Left lung (tissue), 10 donors: ENCODE data around the gene ARHGAP30. TPM values are rescaled to one million over a fixed set of nuclear protein-coding genes. Genes with fewer than 3 reads are reported as not detected.
"Not testable (repeated sequence)": the region's sequence is repeated elsewhere in the genome, so short reads cannot be mapped to it uniquely, and the experiment has no call there.

Source experiments
- ATAC-seq: fragments of 200-7000 bp; cut with Tn5 transposase; one replicate; pipeline ENCODE4 v1.9.1; 2020; ENCODE audit warnings: moderate library complexity
- DNase-seq, 4 donors: peaks; one replicate each; pipeline ENCODE4 v3.0.0-alpha.2; 2013 to 2020
- H3K27ac ChIP-seq, 2 donors: fragments of 200-600 bp; sonication (generic) in 1 of 2; one replicate each; pipeline versions ENCODE4 v1.5.0 to v1.8.0; 2020 to 2021
- H3K27me3 ChIP-seq, 2 donors: fragments of 200-600 bp; sonication (generic) in 1 of 2; one replicate each; pipeline versions ENCODE4 v1.5.0 to v1.8.0; 2020 to 2021
- H3K36me3 ChIP-seq, 2 donors: fragments of 200-600 bp; sonication (generic) in 1 of 2; one replicate each; pipeline versions ENCODE4 v1.5.0 to v1.8.0; 2020 to 2021
- H3K4me1 ChIP-seq, 2 donors: fragments of 200-600 bp; one replicate each; pipeline ENCODE4 v1.8.0; 2021
- H3K4me3 ChIP-seq, 2 donors: fragments of 200-600 bp; sonication (generic) in 1 of 2; one replicate each; pipeline versions ENCODE4 v1.5.0 to v1.8.0; 2020 to 2021; ENCODE audit warnings: mild to moderate bottlenecking in 1 of 2
- H3K9me3 ChIP-seq, 2 donors: fragments of 200-600 bp; sonication (generic) in 1 of 2; one replicate each; pipeline versions ENCODE4 v1.5.0 to v1.8.0; 2020 to 2021
- intact Hi-C, 2 donors: fragments of 100-400 bp; cut with DNase I; formaldehyde crosslinking; loops; one replicate each; pipeline versions ENCODE4 v1.11.2 to v1.14.2; 2022
- polyA plus RNA-seq, 6 donors: library from polyadenylated mRNA; unstranded; fragments of 120-200 nt; gene quantifications; one replicate each; pipeline ENCODE4 v1.2.1, GENCODE V29; 2013; ENCODE audit not compliant: insufficient read length in 6 of 6
- total RNA-seq, 2 donors: library from RNA; stranded (reverse); fragmentation: NEBNext Ultra II Directional; extraction: Animal tissue kit (Norgen Biotek cat#: 25700); gene quantifications; one replicate each; pipeline ENCODE4 v1.2.1, GENCODE V29; 2021
- TF ChIP-seq, protein P1 (sequence below), 2 donors: fragments of 200-600 bp; sonication (generic) in 1 of 2; IDR thresholded peaks; one replicate each; pipeline versions ENCODE4 v1.5.0 to v1.8.0; 2021; ENCODE audit warnings: antibody characterized with exemption in 2 of 2
- donor health status: DM: no; HTN: yes; CAD: no.
- donor health status: DM: no; HTN: no; CAD: no.

The ARHGAP30 gene
- total and polyA plus RNA-seq, 8 donors, result 3.0 to 57.7 (median 4.2) TPM

DNA sequence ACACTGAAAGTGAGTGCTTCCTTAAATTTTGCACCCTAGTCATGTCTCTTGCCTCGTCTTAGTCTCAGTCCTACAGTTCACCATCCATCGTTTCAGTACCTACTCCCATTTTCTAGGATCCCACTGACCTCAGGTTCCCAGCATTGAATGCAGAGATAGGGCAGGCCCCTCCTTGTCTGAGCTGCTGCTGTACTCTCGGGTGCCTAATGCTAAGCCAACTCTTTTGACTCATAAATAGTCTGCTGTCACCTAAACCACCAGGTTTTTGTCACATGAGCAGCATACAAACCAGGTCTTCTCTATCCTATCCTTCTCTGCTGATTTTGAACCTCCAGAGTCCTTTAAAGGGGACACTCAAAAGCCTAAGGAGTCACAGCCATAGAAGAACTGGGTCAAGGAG is 3.0 kb downstream of the ARHGAP30 start:
- intact Hi-C loops, result no loop called here
- Histone ChIP-seq H3K27me3 (no peaks in the 10 kb centered on the region), H3K36me3 (peaks cover 0 to 6% of the 10 kb centered on the region in 2 donors), H3K4me1 (peaks cover 0 to 58% of the 10 kb centered on the region in 2 donors), H3K4me3 (peak overlapping the region in 1 of 2 donors; percentile 64), H3K27ac (no peak overlapping the region), H3K9me3 (no peaks in the 10 kb centered on the region)
- TF ChIP-seq, protein P1, sequence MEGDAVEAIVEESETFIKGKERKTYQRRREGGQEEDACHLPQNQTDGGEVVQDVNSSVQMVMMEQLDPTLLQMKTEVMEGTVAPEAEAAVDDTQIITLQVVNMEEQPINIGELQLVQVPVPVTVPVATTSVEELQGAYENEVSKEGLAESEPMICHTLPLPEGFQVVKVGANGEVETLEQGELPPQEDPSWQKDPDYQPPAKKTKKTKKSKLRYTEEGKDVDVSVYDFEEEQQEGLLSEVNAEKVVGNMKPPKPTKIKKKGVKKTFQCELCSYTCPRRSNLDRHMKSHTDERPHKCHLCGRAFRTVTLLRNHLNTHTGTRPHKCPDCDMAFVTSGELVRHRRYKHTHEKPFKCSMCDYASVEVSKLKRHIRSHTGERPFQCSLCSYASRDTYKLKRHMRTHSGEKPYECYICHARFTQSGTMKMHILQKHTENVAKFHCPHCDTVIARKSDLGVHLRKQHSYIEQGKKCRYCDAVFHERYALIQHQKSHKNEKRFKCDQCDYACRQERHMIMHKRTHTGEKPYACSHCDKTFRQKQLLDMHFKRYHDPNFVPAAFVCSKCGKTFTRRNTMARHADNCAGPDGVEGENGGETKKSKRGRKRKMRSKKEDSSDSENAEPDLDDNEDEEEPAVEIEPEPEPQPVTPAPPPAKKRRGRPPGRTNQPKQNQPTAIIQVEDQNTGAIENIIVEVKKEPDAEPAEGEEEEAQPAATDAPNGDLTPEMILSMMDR (IDR thresholded peaks at IDR 0.05), result no peak
- no peak for DNase-seq
- no peak for ATAC-seq

DNA sequence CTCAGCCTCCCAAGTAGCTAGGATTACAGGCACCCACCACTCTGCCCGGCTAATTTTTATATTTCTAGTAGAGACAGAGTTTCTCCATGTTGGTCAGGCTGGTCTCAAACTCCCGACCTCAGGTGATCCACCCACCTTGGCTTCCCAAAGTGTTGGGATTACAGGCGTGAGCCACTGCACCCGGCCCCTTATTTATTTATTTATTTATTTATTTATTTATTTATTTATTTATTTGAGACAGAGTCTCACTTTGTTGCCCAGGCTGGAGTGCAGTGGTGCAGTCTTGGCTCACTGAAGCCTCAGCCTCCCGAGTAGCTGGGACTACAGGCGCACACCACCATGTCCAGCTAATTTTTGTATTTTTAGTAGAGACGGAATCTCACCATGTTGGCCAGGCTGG is 4.0 kb downstream of the ARHGAP30 start:
- H3K4me1 ChIP-seq, result peaks cover 0 to 52% of the 10 kb centered on the region in 2 donors
- intact Hi-C loops, H3K4me3 ChIP-seq, H3K27ac ChIP-seq, H3K27me3 ChIP-seq, DNase-seq, ATAC-seq, H3K9me3 ChIP-seq: not testable (repeated sequence)
- peaks cover 0 to 12% of the 10 kb centered on the region in 2 donors for H3K36me3 ChIP-seq

DNA sequence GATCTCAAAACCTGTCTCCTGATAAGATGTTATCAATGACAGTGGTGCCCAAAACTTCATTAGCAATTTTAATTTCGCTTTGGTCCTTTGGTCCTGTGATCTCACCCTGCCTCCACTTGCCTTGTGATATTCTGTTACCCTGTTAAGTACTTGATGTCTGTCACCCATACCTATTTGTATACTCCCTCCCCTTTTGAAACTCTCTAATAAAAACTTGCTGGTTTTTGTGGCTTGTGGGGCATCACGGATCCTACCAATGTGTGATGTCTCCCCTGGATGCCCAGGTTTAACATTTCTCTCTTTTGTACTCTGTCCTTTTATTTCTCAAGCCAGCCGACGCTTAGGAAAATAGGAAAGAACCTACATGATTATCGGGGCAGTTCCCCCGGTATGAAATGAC is 5.8 kb downstream of the ARHGAP30 start:
- DNase-seq, H3K27me3 ChIP-seq, ATAC-seq, H3K9me3 ChIP-seq, H3K4me3 ChIP-seq, H3K27ac ChIP-seq, intact Hi-C loops: not testable (repeated sequence)
- Histone ChIP-seq H3K36me3 (peaks cover 0 to 25% of the 10 kb centered on the region in 2 donors), H3K4me1 (peaks cover 0 to 41% of the 10 kb centered on the region in 2 donors)

DNA sequence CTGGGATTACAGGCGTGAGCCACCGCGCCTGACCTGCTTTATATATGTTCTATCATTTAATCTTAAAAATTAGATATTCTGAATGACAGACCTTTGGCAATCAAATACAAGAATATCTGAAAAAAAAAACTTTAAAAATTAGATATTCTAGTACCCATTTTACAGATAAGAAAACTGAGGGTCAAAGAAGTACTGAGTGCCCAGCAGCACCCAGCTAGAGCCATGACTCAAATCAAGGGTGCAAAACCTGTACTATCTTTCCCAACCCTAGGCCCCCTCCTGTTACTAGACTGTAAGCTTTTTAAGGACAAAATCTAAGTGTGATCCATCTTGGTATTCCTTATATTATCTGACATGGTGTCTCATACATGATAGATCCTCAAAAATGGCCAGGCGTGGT is 8.3 kb downstream of the ARHGAP30 start:
- no peak for DNase-seq
- ATAC-seq, result no peak
- Histone ChIP-seq H3K36me3 (peaks cover 0 to 50% of the 10 kb centered on the region in 2 donors), H3K4me3 (no peak overlapping the region), H3K27ac (no peak overlapping the region), H3K9me3 (no peaks in the 10 kb centered on the region), H3K4me1 (peaks cover 0 to 24% of the 10 kb centered on the region in 2 donors), H3K27me3 (no peaks in the 10 kb centered on the region)
- intact Hi-C loops, result no loop called here
- TF ChIP-seq, protein P1 (IDR thresholded peaks at IDR 0.05), result no peak

DNA sequence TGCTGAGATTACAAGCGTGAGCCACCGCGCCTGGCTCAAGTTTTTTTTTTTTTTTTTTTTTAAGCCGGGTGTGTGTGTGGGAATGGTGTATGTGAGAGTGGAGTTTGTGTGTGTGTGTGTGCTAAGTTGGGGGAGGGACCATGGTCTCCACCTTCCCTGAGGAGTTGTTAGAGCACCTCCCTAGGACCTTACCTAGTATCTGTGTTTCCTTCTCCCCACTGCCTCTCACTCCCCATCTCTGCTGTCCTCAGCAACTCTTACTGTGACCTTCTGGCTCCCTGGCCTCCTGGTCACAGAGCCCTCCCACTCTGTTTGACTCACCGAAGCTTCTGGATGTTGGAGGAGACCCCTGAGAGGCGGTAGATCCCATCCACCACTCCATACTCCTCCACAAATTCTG is 10.4 kb downstream of the ARHGAP30 start:
- Histone ChIP-seq H3K4me1 (peaks cover 0 to 7% of the 10 kb centered on the region in 2 donors), H3K27me3 (peaks cover 0 to 9% of the 10 kb centered on the region in 2 donors), H3K27ac (no peak overlapping the region), H3K9me3 (no peaks in the 10 kb centered on the region), H3K36me3 (peaks cover 0 to 69% of the 10 kb centered on the region in 2 donors), H3K4me3 (no peak overlapping the region)
- DNase-seq (no peak), ATAC-seq (no peak)
- intact Hi-C loops, result no loop called here
- TF ChIP-seq, protein P1 (IDR thresholded peaks at IDR 0.05), result no peak

DNA sequence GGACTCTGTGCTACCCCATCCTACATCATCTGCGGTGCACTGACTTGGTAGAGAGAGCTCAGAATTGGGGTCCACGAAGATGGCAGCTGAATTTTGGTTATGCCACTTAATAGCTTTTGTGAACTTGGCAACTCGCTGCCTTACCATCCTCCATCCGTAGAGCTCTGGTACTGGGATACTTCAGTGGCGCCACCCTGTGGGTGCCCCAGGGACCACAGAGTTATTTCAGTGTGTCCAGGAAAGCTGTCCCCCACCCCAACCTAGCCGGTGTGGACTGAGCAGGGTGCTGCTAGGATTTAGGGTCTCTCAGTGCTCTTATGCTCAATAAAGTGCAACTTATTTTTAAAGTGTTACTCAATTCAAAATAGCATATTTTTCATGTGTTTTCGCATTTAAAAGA is 14.9 kb downstream of the ARHGAP30 start:
- ATAC-seq (no peak), DNase-seq (no peak)
- Histone ChIP-seq H3K27ac (no peak overlapping the region), H3K9me3 (no peaks in the 10 kb centered on the region), H3K36me3 (peaks cover 0 to 96% of the 10 kb centered on the region in 2 donors), H3K4me1 (no peaks in the 10 kb centered on the region), H3K4me3 (no peak overlapping the region), H3K27me3 (peaks cover 0 to 9% of the 10 kb centered on the region in 2 donors)
- TF ChIP-seq, protein P1 (IDR thresholded peaks at IDR 0.05), result peak in 1 of 2 donors; percentile 17
- intact Hi-C loops, result no loop called here
